Osteocyte (in vitro differentiated cells): ENCODE results near the gene TIAM2. TPM values are rescaled to one million over a fixed set of nuclear protein-coding genes. Genes with fewer than 3 reads are reported as not detected.

ENCODE experiments used
- DNase-seq: peaks from one replicate; pipeline ENCODE4 v3.0.0; 2021; ENCODE audit warnings: mixed read lengths; ENCODE audit not compliant: unreplicated experiment; ENCODE audit errors: extremely low spot score
- H3K27ac Mint-ChIP-seq: one replicate; pipeline ENCODE4 v1.8.0; 2021; ENCODE audit warnings: mild to moderate bottlenecking, mixed read lengths; ENCODE audit not compliant: unreplicated experiment
- H3K27me3 Mint-ChIP-seq: one replicate; pipeline ENCODE4 v1.8.0; 2021; ENCODE audit warnings: mixed read lengths; ENCODE audit not compliant: unreplicated experiment
- H3K36me3 Mint-ChIP-seq: one replicate; pipeline ENCODE4 v1.8.0; 2021; ENCODE audit warnings: mixed read lengths; ENCODE audit not compliant: unreplicated experiment
- H3K4me1 Mint-ChIP-seq: one replicate; pipeline ENCODE4 v1.8.0; 2021; ENCODE audit warnings: mixed read lengths; ENCODE audit not compliant: unreplicated experiment
- H3K4me3 Mint-ChIP-seq: one replicate; pipeline ENCODE4 v1.8.0; 2021; ENCODE audit warnings: mild to moderate bottlenecking, moderate library complexity, mixed read lengths; ENCODE audit not compliant: unreplicated experiment
- H3K9me3 Mint-ChIP-seq: one replicate; pipeline ENCODE4 v1.8.0; 2021; ENCODE audit warnings: mixed read lengths; ENCODE audit not compliant: unreplicated experiment
- CTCF ChIP-seq: fragments of 200-600 bp; sonication (generic); IDR thresholded peaks from 2 replicates; pipeline ENCODE4 v1.5.0; 2021; ENCODE audit warnings: antibody characterized with exemption, mild to moderate bottlenecking, moderate library complexity
- total RNA-seq: library from RNA; stranded (reverse); gene quantifications from 2 replicates; pipeline ENCODE4 v1.2.1, GENCODE V29; 2021

The TIAM2 gene
- total RNA-seq, 1 donor from 2014 or later: 11.2 TPM

- no peaks in the 10 kb centered on the region for H3K9me3 Mint-ChIP-seq
- no peak overlapping the region for H3K4me3 Mint-ChIP-seq
- H3K27me3 Mint-ChIP-seq: no peaks in the 10 kb centered on the region
- peaks cover 13% of the 10 kb centered on the region for H3K36me3 Mint-ChIP-seq
- no peak overlapping the region for H3K27ac Mint-ChIP-seq
- no peak for TF ChIP-seq CTCF
- no peak for DNase-seq
- H3K4me1 Mint-ChIP-seq: peaks cover 41% of the 10 kb centered on the region
These were observed 276.0 kb downstream of the TIAM2 start for GRCh38 chr6:155271145-155271544.

GRCh38 chr6:155272353-155273232 is 277.5 kb downstream of the TIAM2 start:
- Mint-ChIP-seq H3K9me3 (no peaks in the 10 kb centered on the region), H3K36me3 (peaks cover 8% of the 10 kb centered on the region), H3K4me3 (no peak overlapping the region), H3K27ac (peak overlapping the region; percentile 81), H3K4me1 (peaks cover 41% of the 10 kb centered on the region), H3K27me3 (no peaks in the 10 kb centered on the region)
- no peak for DNase-seq
- TF ChIP-seq CTCF: no peak

- no peak for TF ChIP-seq CTCF
- no peak for DNase-seq
- Mint-ChIP-seq H3K4me1 (peaks cover 38% of the 10 kb centered on the region), H3K9me3 (no peaks in the 10 kb centered on the region), H3K4me3 (no peak overlapping the region), H3K27ac (peak overlapping the region; percentile 81), H3K36me3 (peaks cover 8% of the 10 kb centered on the region), H3K27me3 (no peaks in the 10 kb centered on the region)
These were observed 278.3 kb downstream of the TIAM2 start for GRCh38 chr6:155273431-155273830.

- H3K9me3 Mint-ChIP-seq: no peaks in the 10 kb centered on the region
- H3K27me3 Mint-ChIP-seq: no peaks in the 10 kb centered on the region
- peaks cover 38% of the 10 kb centered on the region for H3K4me1 Mint-ChIP-seq
- peak overlapping the region; percentile 81 for H3K27ac Mint-ChIP-seq
- H3K36me3 Mint-ChIP-seq: peaks cover 12% of the 10 kb centered on the region
- no peak for DNase-seq
- TF ChIP-seq CTCF: no peak
- H3K4me3 Mint-ChIP-seq: no peak overlapping the region
These were observed 279.0 kb downstream of the TIAM2 start for GRCh38 chr6:155274106-155274505.

GRCh38 chr6:155274533-155274932 is 279.4 kb downstream of the TIAM2 start:
- Mint-ChIP-seq H3K27ac (peak overlapping the region; percentile 81), H3K36me3 (peaks cover 14% of the 10 kb centered on the region), H3K27me3 (no peaks in the 10 kb centered on the region), H3K4me1 (peaks cover 38% of the 10 kb centered on the region), H3K9me3 (no peaks in the 10 kb centered on the region), H3K4me3 (no peak overlapping the region)
- no peak for DNase-seq
- TF ChIP-seq CTCF: no peak
